HG03342 (cell line): ENCODE data around the gene PDPR.
A peak's percentile ranks its signal among the peaks of the same experiment; 100 is the strongest.
"Not testable (repeated sequence)": the region's sequence is repeated elsewhere in the genome, so short reads cannot be mapped to it uniquely, and the experiment has no call there.

Experiments
- ATAC-seq: cut with Tn5 transposase; IDR thresholded peaks from one replicate; pipeline ENCODE4 v1.9.1; 2021; ENCODE audit warnings: mild to moderate bottlenecking, moderate library complexity; ENCODE audit not compliant: unreplicated experiment

PDPR gene

DNA sequence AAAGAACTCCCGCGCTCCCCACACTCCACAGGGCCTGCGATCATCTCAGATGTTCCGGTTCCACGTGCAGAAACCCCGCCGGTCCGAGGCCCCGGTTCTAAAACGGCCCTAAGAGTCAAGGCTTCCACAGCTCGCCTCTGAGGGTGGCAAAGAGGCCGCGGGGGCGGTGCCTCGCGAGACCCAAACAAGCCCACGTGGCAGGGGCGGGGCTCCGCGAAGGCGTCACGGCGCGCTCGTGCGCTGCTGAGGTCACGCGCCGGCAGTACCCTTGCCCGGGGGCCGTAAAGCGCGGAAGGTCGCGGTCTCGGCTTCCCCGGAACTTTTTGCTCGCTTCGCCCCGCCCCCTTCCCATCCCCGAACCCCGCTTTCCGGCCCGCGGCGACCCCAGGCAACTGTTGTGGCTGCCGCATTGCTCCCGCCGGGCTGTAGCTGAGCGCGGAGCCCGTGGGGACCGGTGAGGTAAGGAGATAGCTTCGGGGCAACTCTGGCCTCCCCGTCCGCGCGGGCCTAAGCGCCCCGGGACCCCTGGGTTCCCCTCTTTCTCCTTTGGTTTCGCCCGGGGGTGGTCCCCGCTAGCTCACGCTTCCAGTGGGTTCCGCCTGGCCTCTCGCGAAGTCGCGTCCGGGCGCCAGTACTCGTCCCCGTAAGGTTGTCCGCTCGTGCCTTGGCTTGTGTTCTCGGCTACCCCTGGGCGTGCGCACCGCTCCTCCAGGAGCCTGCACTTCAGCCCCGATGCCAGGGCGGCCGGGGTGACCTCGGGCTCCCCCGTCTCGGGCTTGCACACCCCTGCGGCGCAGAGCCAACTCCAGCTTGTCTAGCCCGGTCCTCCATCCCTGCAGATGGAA lies at the start of gene PDPR:
PDPR (plus strand) TSS at position 351 of the 845 bp plus-strand sequence. CDS start 6,161 bp downstream, outside the sequence.
- peak; percentile 95 for ATAC-seq

DNA sequence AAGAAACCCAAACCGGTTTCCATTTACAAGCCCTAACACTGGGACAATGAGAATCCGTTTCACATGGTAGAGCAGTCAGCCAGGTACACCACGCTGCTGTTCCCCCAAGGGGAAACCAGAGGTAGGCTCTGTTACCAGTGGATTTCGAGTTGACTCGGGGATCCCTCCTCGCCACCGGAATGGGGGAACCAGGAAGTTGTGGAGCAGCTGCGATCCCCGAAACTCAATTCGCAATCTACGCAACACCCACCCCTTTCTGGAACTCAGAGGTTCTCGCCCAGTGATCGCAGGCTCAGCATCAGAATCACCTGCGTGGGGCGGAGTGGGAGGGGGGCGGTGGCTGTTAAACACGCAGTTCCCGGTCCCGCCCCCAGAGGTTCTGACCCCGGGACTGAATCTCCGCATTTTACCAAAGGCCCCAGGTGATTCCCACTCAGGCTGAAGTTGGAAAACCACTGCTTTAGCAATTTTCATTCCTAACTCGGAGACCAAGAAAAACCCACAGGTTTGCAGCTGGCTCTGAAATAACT lies 49.2 kb upstream of the PDPR start:
- not testable (repeated sequence) for ATAC-seq

DNA sequence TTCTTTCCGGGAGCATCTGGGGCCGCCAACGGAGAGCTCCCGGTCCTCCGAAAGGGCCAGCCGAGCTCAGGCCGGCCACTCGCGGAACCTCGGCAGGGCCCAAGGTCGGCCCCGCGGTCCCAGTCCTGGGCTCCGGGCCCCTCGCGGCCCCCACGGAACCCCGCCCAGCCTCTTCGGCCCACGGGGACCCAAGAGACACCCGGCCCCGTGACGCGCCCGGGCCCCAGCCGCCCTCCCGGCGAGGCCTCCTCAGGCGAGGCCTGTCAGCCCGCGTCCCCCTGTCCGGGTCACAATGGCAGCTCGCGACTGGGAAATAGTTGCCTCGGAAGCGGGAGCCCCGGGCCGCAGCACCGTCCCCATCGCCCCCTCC lies 48.8 kb upstream of the PDPR start:
- peak; percentile 11 for ATAC-seq

- ATAC-seq, result peak; percentile 93
Measured at GRCh38 chr16:70065746-70066658, 48.1 kb upstream of the PDPR start.

- not testable (repeated sequence) for ATAC-seq
Measured at GRCh38 chr16:70066751-70067150, 47.4 kb upstream of the PDPR start.

DNA sequence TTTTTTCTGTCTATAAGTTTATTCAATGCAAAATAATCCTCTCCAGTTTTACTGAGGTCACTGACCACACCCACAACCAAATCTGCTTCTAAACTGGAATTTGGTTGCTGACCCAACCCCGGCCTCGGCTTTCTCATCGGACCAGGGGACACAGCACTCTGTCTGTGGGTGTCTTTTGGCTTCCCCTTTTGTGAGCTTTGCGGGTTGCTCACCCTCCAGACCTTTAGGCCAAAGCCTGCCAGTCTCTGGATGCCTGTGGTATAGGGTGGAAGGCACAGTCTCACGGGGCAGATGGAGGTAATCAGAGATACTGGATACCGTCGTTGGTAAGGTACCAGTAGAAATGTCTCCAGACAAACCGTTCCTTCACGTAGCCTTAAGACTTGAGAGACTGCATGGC lies 35.1 kb upstream of the PDPR start:
- ATAC-seq, result not testable (repeated sequence)

- not testable (repeated sequence) for ATAC-seq
Measured at GRCh38 chr16:70081219-70081618, 32.9 kb upstream of the PDPR start.

- not testable (repeated sequence) for ATAC-seq
Measured at GRCh38 chr16:70083931-70084330, 30.2 kb upstream of the PDPR start.

DNA sequence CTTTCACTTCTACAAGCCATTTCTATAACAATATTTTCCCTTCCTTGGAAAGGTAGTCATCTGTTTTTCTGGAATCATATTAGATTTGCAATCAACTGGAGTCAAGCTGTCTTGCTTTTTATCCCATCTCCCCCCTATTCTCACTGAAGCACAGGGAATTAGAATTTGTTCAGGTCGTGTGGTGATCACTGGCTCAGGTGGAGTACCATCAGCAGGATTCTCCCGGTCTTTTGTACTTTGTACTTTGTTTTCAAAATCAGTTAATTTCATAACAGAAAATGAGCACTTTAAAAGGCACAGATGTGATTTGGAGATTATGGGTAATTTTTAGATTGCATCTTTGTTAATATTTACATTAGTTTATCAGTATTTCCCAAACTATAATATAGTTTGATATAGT lies 26.0 kb upstream of the PDPR start:
- not testable (repeated sequence) for ATAC-seq

- not testable (repeated sequence) for ATAC-seq
Measured at GRCh38 chr16:70088877-70089276, 25.3 kb upstream of the PDPR start.

DNA sequence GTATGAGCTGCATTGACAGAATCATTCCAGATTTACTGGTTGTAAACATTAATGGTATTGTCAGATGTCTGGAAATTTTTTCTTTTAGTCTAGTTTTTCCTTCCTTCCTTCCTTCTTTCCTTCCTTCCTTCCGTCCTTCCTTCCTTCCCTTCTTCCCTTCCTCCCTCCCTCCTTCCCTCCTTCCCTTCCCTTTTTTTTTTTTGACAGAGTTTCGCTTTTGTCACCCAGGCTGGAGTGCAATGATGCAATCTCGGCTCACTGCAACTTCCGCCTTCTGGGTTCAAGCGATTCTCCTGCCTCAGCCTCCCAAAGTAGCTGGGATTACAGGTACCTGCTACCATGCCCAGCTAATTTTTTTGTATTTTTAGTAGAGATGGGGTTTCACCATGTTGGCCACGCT lies 24.8 kb upstream of the PDPR start:
- ATAC-seq, result not testable (repeated sequence)

DNA sequence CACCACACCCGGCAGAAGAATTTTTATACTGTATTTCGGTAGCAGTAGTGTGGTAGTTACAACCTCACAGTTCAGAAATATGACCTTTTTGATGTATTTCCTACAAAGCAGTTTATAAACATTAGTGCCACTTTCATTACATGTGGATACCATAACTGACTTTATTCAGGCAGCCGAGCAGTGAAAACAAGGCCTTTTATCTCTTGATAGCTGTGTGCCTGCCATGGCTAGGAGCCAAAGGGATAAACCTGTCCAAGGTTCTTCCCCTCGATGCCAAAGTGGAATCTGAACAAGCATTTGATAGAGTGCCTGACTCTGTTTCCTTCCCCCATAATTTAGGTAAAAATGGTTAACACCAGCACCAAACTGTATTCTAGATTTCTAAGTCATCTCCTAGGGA lies 23.0 kb upstream of the PDPR start:
- not testable (repeated sequence) for ATAC-seq

DNA sequence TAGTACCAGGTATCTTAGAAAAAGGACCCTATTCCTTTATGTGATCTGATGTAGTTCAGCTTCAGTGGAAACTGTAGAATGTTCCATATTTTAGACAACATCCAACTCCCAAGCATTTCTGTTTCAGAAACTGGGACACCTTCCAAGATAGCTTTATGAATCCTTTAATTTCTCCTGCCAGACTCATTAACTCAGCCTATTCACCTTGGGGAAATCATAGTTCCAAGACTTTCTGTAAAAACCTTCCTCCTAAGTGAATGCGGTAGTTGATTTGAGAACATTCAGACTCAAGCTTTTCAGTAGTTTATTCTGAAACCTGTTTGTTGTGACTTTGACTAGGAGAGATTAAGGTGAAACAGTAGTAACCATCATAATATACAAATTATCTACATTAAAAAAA lies 20.0 kb upstream of the PDPR start:
- not testable (repeated sequence) for ATAC-seq

DNA sequence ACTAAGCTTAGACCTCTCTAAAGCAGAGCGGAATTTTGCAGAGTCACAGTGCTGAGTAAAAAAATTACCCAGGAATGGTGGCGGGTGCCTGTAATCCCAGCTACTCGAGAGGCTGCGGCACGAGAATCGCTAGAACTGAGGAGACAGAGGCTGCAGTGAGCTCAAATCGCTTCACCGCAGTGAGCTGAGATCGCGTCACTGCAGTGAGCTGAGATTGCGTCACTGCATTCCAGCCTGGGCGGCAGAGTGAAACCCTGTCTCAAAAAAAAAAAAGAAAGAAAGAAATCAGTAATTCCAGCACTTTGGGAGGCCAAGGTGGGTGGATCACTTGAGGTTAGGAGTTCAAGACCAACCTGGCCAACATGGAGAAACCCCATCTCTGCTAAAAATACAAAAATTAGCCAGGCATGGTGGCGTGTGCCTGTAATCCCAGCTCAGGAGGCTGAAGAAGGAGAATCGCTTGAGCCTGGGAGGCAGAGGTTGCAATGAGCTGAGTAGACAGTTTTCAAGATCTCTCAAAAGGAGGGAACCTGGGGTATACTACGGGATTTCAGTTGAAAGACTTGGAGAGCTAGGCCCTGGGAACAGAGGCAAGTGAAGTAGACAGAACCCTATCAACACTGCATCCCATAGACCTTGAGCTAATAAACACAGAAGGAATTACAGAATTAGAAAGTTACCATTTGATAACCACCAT lies 4.4 kb upstream of the PDPR start:
- ATAC-seq, result not testable (repeated sequence)

DNA sequence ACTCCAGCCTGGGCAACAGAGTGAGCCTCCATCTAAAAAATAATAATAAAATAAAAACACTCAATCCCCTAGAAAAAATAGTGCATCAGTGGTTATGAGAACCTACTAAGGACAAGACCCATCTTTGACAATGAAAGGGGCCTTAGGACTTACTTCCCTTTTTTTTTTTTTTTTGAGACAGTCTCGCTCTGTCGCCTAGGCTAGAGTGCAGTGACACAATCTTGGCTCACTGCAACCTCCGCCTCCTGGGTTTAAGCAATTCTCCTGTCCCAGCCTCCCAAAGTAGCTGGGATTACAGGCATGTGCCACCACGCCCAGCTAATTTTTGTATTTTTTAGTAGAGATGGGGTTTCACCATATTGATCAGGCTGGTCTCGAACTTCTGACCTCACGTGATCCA lies 2.0 kb upstream of the PDPR start:
- not testable (repeated sequence) for ATAC-seq

GRCh38 chr16:70113599-70113981 lies 542 bp upstream of the PDPR start:
- peak; percentile 24 for ATAC-seq

DNA sequence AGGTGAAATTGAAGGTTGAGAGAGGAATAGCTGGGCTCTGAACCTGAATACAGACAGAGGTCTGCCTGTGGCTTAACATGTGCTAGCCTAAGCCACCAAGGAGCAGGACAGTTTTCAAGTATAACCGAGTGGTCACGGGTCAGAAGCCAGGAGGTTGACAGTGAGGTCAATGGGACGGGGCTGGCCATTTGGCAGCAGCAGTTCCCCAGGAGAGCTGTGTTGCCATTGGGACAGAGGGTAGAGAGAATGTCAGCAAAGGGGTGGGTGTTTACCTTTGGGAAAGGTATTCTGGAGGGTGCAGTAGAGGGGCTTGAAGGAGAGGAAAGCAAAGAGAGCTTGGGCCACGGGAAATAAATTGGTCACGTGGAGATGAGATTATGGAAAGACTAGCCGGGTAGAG lies 4.2 kb downstream of the PDPR start:
- ATAC-seq, result not testable (repeated sequence)

DNA sequence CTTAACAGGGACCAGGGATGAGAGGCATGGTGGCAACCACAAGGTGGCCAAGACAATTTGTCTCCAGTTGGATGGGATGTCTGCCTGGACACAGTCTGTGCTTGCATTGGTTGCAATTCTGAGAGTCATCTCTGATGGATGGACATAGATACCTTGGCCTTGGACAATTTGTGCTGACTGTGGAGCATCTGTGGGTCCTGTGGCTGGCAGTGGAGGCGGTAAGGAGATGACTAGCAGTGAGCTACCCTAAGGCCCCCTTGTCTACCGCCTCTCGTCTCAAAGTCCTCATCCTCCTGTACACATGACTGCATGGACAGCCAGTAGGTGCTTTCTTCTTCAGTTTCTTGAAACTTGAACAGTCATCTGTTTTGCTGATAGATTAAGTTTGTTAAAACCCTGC lies 4.6 kb downstream of the PDPR start:
- ATAC-seq, result not testable (repeated sequence)

DNA sequence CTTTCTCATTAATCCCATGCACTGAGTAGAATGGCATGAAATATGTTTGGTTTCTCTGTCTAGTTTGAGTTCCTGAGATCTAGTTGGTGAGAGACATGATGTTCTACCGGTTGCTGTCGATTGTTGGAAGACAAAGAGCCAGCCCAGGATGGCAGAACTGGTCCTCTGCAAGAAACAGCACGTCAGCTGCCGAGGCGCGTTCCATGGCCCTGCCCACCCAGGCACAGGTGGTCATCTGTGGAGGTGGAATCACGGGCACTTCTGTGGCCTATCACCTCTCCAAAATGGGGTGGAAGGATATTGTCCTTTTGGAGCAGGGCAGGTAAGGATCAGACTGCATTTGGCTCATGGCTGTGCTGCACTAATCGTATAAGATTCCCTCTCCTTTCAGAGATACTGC lies 6.3 kb downstream of the PDPR start:
- ATAC-seq, result not testable (repeated sequence)

DNA sequence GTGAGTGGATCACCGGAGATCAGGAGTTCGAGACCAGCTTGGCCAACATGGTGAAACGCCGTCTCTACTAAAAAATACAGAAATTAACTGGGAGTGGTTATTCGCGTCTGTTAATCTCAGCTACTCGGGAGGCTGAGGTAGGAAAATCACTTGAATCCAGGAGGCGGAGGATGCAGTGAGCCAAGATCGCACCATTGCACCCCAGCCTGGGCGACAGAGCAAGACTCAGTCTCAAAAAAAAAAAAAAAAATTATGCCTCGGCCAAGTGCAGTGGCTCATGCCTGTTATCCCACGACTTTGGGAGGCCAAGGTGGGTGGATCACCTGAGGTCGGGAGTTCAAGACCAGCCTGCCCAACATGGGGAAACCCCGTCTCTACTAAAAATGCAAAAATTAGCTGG lies 9.7 kb downstream of the PDPR start:
- ATAC-seq, result not testable (repeated sequence)

DNA sequence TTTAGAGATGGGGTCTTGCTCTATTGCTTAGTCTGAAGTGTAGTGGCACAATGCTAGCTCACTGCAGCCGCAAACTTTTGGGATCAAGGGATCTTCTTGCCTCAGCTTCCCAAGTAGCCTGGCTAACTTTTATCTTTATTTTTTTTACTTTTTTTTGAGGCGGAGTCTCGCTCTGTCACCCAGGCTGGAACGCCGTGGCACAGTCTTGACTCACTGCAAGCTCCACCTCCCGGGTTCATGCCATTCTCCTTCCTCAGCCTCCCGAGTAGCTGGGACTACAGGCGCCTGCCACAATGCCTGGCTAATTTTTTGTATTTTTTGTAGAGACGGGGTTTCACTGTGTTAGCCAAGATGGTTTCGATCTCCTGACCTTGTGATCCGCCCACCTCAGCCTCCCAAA lies 12.1 kb downstream of the PDPR start:
- not testable (repeated sequence) for ATAC-seq
